H9 (cell line): ENCODE results near the gene BLVRB. TPM values are rescaled to one million over a fixed set of nuclear protein-coding genes. Genes with fewer than 3 reads are reported as not detected.

Experiments
- DNase-seq: peaks from one replicate; pipeline ENCODE4 v3.0.0-alpha.2; 2017
- H2AFZ ChIP-seq: one replicate; pipeline ENCODE4 v1.6.1; 2013; ENCODE audit warnings: mild to moderate bottlenecking, low read length, control low read depth, moderate library complexity
- H2AK5ac ChIP-seq: 2 replicates; pipeline ENCODE4 v1.6.1; 2013; ENCODE audit warnings: low read length, control low read depth, mixed read lengths; ENCODE audit not compliant: insufficient read length
- H2BK120ac ChIP-seq: one replicate; pipeline ENCODE4 v1.6.1; 2013; ENCODE audit warnings: low read depth, mild to moderate bottlenecking, low read length, control low read depth, inconsistent platforms; ENCODE audit not compliant: poor library complexity, severe bottlenecking
- H2BK12ac ChIP-seq: 2 replicates; pipeline ENCODE4 v1.6.1; 2013; ENCODE audit warnings: low read length, control low read depth, mixed read lengths, low read depth; ENCODE audit not compliant: insufficient read length
- H2BK15ac ChIP-seq: 2 replicates; pipeline ENCODE4 v1.6.1; 2013; ENCODE audit warnings: low read depth, low read length, control low read depth
- H2BK20ac ChIP-seq: one replicate; pipeline ENCODE4 v1.6.1; 2013; ENCODE audit warnings: low read depth, mild to moderate bottlenecking, low read length, control low read depth, inconsistent platforms; ENCODE audit not compliant: poor library complexity, severe bottlenecking
- H2BK5ac ChIP-seq: 2 replicates; pipeline ENCODE4 v1.6.1; 2013; ENCODE audit warnings: low read length, control low read depth, mixed read lengths; ENCODE audit not compliant: insufficient read length
- H3K14ac ChIP-seq: 2 replicates; pipeline ENCODE4 v1.6.1; 2013; ENCODE audit warnings: low read length, control low read depth; ENCODE audit not compliant: insufficient read depth
- H3K18ac ChIP-seq: 2 replicates; pipeline ENCODE4 v1.6.1; 2013; ENCODE audit warnings: low read depth, mild to moderate bottlenecking, mixed read lengths, low read length, control low read depth; ENCODE audit not compliant: insufficient read length
- H3K23ac ChIP-seq: 2 replicates; pipeline ENCODE4 v1.6.1; 2013; ENCODE audit warnings: low read length, control low read depth, mixed read lengths, low read depth; ENCODE audit not compliant: insufficient read length
- H3K23me2 ChIP-seq: 2 replicates; pipeline ENCODE4 v1.6.1; 2013; ENCODE audit warnings: low read depth, mild to moderate bottlenecking, mixed read lengths, low read length, control low read depth; ENCODE audit not compliant: insufficient read length, poor library complexity, severe bottlenecking
- H3K27ac ChIP-seq: 2 replicates; pipeline ENCODE4 v1.5.1; 2013; ENCODE audit warnings: low read length, control low read depth, mixed read lengths, low read depth; ENCODE audit not compliant: insufficient read length
- H3K27me3 ChIP-seq: 2 replicates; pipeline ENCODE4 v1.6.1; 2013; ENCODE audit warnings: low read length, control low read depth, inconsistent platforms; ENCODE audit not compliant: insufficient read depth
- H3K4ac ChIP-seq: 2 replicates; pipeline ENCODE4 v1.6.1; 2013; ENCODE audit warnings: low read depth, mild to moderate bottlenecking, control low read depth, inconsistent platforms, low read length, moderate library complexity
- H3K4me1 ChIP-seq: 2 replicates; pipeline ENCODE4 v1.6.1; 2013; ENCODE audit warnings: low read length, control low read depth, inconsistent platforms; ENCODE audit not compliant: insufficient read depth
- H3K4me2 ChIP-seq: 2 replicates; pipeline ENCODE4 v1.6.1; 2013; ENCODE audit warnings: low read length, control low read depth, mixed read lengths; ENCODE audit not compliant: insufficient read length, insufficient read depth
- H3K56ac ChIP-seq: 2 replicates; pipeline ENCODE4 v1.6.1; 2013; ENCODE audit warnings: low read depth, mild to moderate bottlenecking, mixed read lengths, low read length, control low read depth; ENCODE audit not compliant: insufficient read length
- H3K79me1 ChIP-seq: 2 replicates; pipeline ENCODE4 v1.6.1; 2013; ENCODE audit warnings: low read depth, mild to moderate bottlenecking, moderate library complexity, low read length, control low read depth, inconsistent platforms; ENCODE audit not compliant: insufficient read depth, poor library complexity, severe bottlenecking
- H3K79me2 ChIP-seq: 2 replicates; pipeline ENCODE4 v1.6.1; 2013; ENCODE audit warnings: low read length, control low read depth, inconsistent platforms; ENCODE audit not compliant: insufficient read depth
- H3K9ac ChIP-seq: 2 replicates; pipeline ENCODE4 v1.6.1; 2013; ENCODE audit warnings: low read length, control low read depth, mixed read lengths; ENCODE audit not compliant: insufficient read length; ENCODE audit errors: extremely low read depth
- H3K9me3 ChIP-seq: one replicate; pipeline ENCODE4 v1.6.1; 2013; ENCODE audit warnings: low read depth, low read length, inconsistent platforms; ENCODE audit not compliant: control insufficient read depth
- H3T11ph ChIP-seq: one replicate; pipeline ENCODE4 v1.6.1; 2013; ENCODE audit warnings: mild to moderate bottlenecking, low read length, control low read depth, inconsistent platforms
- H4K20me1 ChIP-seq: one replicate; pipeline ENCODE4 v1.6.1; 2013; ENCODE audit not compliant: control insufficient read depth, insufficient read length, insufficient read depth
- H4K5ac ChIP-seq: 2 replicates; pipeline ENCODE4 v1.6.1; 2013; ENCODE audit warnings: low read depth, mild to moderate bottlenecking, mixed read lengths, low read length, control low read depth; ENCODE audit not compliant: insufficient read length
- H4K8ac ChIP-seq: replicated peaks from 2 replicates; pipeline ENCODE4 v1.6.1; 2013; ENCODE audit warnings: low read length, control low read depth, mixed read lengths, low read depth; ENCODE audit not compliant: insufficient read length
- H4K91ac ChIP-seq: 2 replicates; pipeline ENCODE4 v1.6.1; 2013; ENCODE audit warnings: low read depth, mild to moderate bottlenecking, moderate library complexity, mixed read lengths, low read length, control low read depth; ENCODE audit not compliant: insufficient read length
- H3K27ac Mint-ChIP-seq, 3 experiments: 2 replicates in 2 of 3; 3 replicates in 1 of 3; pipeline ENCODE4 v1.8.0; 2020 to 2021; ENCODE audit warnings: mixed read lengths in 3 of 3, mild to moderate bottlenecking in 1 of 3, moderate library complexity in 1 of 3
- H3K27me3 Mint-ChIP-seq: 2 replicates; pipeline ENCODE4 v1.8.0; 2021; ENCODE audit warnings: low read depth, mild to moderate bottlenecking, moderate library complexity, mixed read lengths
- H3K36me3 Mint-ChIP-seq, 3 experiments: 2 replicates in 2 of 3; 3 replicates in 1 of 3; pipeline ENCODE4 v1.8.0; 2020 to 2021; ENCODE audit warnings: low read depth in 3 of 3, mixed read lengths in 3 of 3; ENCODE audit not compliant: insufficient read depth in 1 of 3
- H3K4me1 Mint-ChIP-seq, 2 experiments: 2 replicates each; pipeline ENCODE4 v1.8.0; 2020; ENCODE audit warnings: mixed read lengths in 2 of 2
- H3K4me3 Mint-ChIP-seq, 2 experiments: 2 replicates in 1 of 2; 3 replicates in 1 of 2; pipeline ENCODE4 v1.8.0; 2020 to 2021; ENCODE audit warnings: mild to moderate bottlenecking in 2 of 2, mixed read lengths in 2 of 2, moderate library complexity in 1 of 2
- H3K9me3 Mint-ChIP-seq, 2 experiments: 2 replicates in 1 of 2; 3 replicates in 1 of 2; pipeline ENCODE4 v1.8.0; 2020; ENCODE audit warnings: mild to moderate bottlenecking in 2 of 2, mixed read lengths in 2 of 2, moderate library complexity in 1 of 2
- CTCF ChIP-seq: fragments of 200-600 bp; sonication (generic); conservative IDR thresholded peaks from 3 replicates; pipeline ENCODE4 v1.8.0; 2021; ENCODE audit warnings: antibody characterized with exemption, mild to moderate bottlenecking
- WGBS: extraction: QIAGEN DNeasy Blood & Tissue Kit; methylation state at CpG from one replicate; pipeline ENCODE4 v1.1.7; 2013; ENCODE audit warnings: missing lambda C conversion rate, low lambda C conversion rate, mixed read lengths; ENCODE audit not compliant: insufficient read length; ENCODE audit errors: extremely low coverage; 5-methylcytosine and 5-hydroxymethylcytosine counted together
- total RNA-seq: library from RNA; stranded (reverse); gene quantifications from 2 replicates; pipeline ENCODE4 v1.2.1, GENCODE V29; 2021

BLVRB gene
- total RNA-seq, 1 experiment from 2014 or later: 27.9 TPM

- H2BK15ac ChIP-seq: no peak overlapping the region
- H3K23me2 ChIP-seq: peaks cover 3% of the 10 kb centered on the region
- H2BK5ac ChIP-seq: no peak overlapping the region
- no peak overlapping the region for H3K14ac ChIP-seq
- no peaks in the 10 kb centered on the region for H4K20me1 ChIP-seq
- peaks cover 0 to 5% (median 4%) of the 10 kb centered on the region in 3 experiments; a peak in 3 of 7 replicates for H3K36me3 Mint-ChIP-seq
- no peak overlapping the region for H3K18ac ChIP-seq
- H2BK20ac ChIP-seq: no peak overlapping the region
- no peak overlapping the region for H4K91ac ChIP-seq
- H2BK12ac ChIP-seq: no peak overlapping the region
- no peak overlapping the region for H4K5ac ChIP-seq
- no peak overlapping the region for H4K8ac ChIP-seq
- no CpG with 5 or more reads among the region's 5 CpGs for WGBS
- H3K9ac ChIP-seq: no peak overlapping the region
- H3K4ac ChIP-seq: no peak overlapping the region
- H2AFZ ChIP-seq: no peak overlapping the region
- peak; percentile 33 for DNase-seq
- H3K9me3 Mint-ChIP-seq: peaks cover 0 to 3% of the 10 kb centered on the region in 2 experiments; a peak in 1 of 5 replicates
- no peak overlapping the region for H3K23ac ChIP-seq
- H2AK5ac ChIP-seq: no peak overlapping the region
- no peak for TF ChIP-seq CTCF
- H3K27ac ChIP-seq: no peak overlapping the region
- H3K4me2 ChIP-seq: no peak overlapping the region
- H3K27me3 Mint-ChIP-seq: peaks cover 7% of the 10 kb centered on the region
- no peak overlapping the region for H2BK120ac ChIP-seq
- H3K4me1 Mint-ChIP-seq: peaks cover 17 to 29% of the 10 kb centered on the region in 2 experiments
- H3K4me1 ChIP-seq: no peaks in the 10 kb centered on the region; the same call in 1 of the 2 replicates
- H3K4me3 Mint-ChIP-seq: peak overlapping the region in 1 of 2 experiments; percentile 4; a peak in 1 of 5 replicates
- H3K27me3 ChIP-seq: no peaks in the 10 kb centered on the region
- no peak overlapping the region for H3K56ac ChIP-seq
- H3K79me2 ChIP-seq: no peaks in the 10 kb centered on the region
- no peaks in the 10 kb centered on the region for H3K9me3 ChIP-seq
- peak overlapping the region in 1 of 3 experiments; percentile 6; a peak in 3 of 7 replicates for H3K27ac Mint-ChIP-seq
- H3K79me1 ChIP-seq: no peaks in the 10 kb centered on the region
- no peak overlapping the region for H3T11ph ChIP-seq
These were observed 46.4 kb downstream of the BLVRB start for GRCh38 chr19:40419066-40419612.
